ENCODE measurements around the gene NAP1L5.

NAP1L5 gene

GRCh38 chr4:88674565-88674964 is 23.1 kb downstream of the NAP1L5 start:
- Histone ChIP-seq H2AFZ (ENCODE audit: low read length) (no peak overlapping the region), H3K9me2 (replicated peaks; ENCODE audit: low read depth, low read length) (no peaks in the 10 kb centered on the region)
- TF ChIP-seq EZH2phosphoT487 (IDR thresholded peaks at IDR 0.05; ENCODE audit: borderline replicate concordance) (no peak), CTCF (conservative IDR thresholded peaks at IDR 0.05; ENCODE audit: low read length) (no peak)

GRCh38 chr4:88673886-88674285 is 23.7 kb downstream of the NAP1L5 start:
- no peak overlapping the region for H3K4me2 ChIP-seq (ENCODE audit: low read depth, low read length, poor library complexity, severe bottlenecking)
- H3K79me2 ChIP-seq (ENCODE audit: insufficient read depth, low read length): no peaks in the 10 kb centered on the region
- no peaks in the 10 kb centered on the region for H4K20me1 ChIP-seq (ENCODE audit: insufficient read depth, low read length, poor library complexity, severe bottlenecking)
- H3F3A ChIP-seq (ENCODE audit: low read depth): no peaks in the 10 kb centered on the region
- no peaks in the 10 kb centered on the region for H3K9me2 ChIP-seq (replicated peaks; ENCODE audit: low read depth, low read length)
- no peaks in the 10 kb centered on the region for H3K4me1 ChIP-seq (ENCODE audit: insufficient read depth, low read length, poor library complexity, severe bottlenecking)
- TF ChIP-seq CTCF (conservative IDR thresholded peaks at IDR 0.05; ENCODE audit: low read length): no peak
- no peak for TF ChIP-seq EZH2phosphoT487 (IDR thresholded peaks at IDR 0.05; ENCODE audit: borderline replicate concordance)
- H3K9ac ChIP-seq (ENCODE audit: low read depth, low read length, poor library complexity, severe bottlenecking): no peak overlapping the region
- no peak overlapping the region for H2AFZ ChIP-seq (ENCODE audit: low read length)
- H3K36me3 ChIP-seq (ENCODE audit: insufficient read depth, low read length): peaks cover 24% of the 10 kb centered on the region; the same call in 1 of the 2 replicates
- H3K4me3 ChIP-seq (ENCODE audit: low read length, poor library complexity, severe bottlenecking): no peak overlapping the region
- no peaks in the 10 kb centered on the region for H3K27me3 ChIP-seq (ENCODE audit: insufficient read depth, low read length, poor library complexity, severe bottlenecking)
- no peaks in the 10 kb centered on the region for H3K9me3 ChIP-seq (ENCODE audit: insufficient read depth, low read depth, low read length)

More at GRCh38 chr4:88674565-88674964, 23.1 kb downstream of the NAP1L5 start:
- Histone ChIP-seq H3K9ac (ENCODE audit: low read depth, low read length, poor library complexity, severe bottlenecking) (no peak overlapping the region), H4K20me1 (ENCODE audit: insufficient read depth, low read length, poor library complexity, severe bottlenecking) (no peaks in the 10 kb centered on the region), H3K27me3 (ENCODE audit: insufficient read depth, low read length, poor library complexity, severe bottlenecking) (no peaks in the 10 kb centered on the region), H3K36me3 (ENCODE audit: insufficient read depth, low read length) (peaks cover 27% of the 10 kb centered on the region; the same call in 1 of the 2 replicates), H3K79me2 (ENCODE audit: insufficient read depth, low read length) (no peaks in the 10 kb centered on the region), H3K4me3 (ENCODE audit: low read length, poor library complexity, severe bottlenecking) (no peak overlapping the region), H3K9me3 (ENCODE audit: insufficient read depth, low read depth, low read length) (no peaks in the 10 kb centered on the region), H3K4me2 (ENCODE audit: low read depth, low read length, poor library complexity, severe bottlenecking) (no peak overlapping the region), H3K4me1 (ENCODE audit: insufficient read depth, low read length, poor library complexity, severe bottlenecking) (no peaks in the 10 kb centered on the region), H3F3A (ENCODE audit: low read depth) (no peaks in the 10 kb centered on the region)

- no peaks in the 10 kb centered on the region for H4K20me1 ChIP-seq (ENCODE audit: insufficient read depth, low read length, poor library complexity, severe bottlenecking)
- no peaks in the 10 kb centered on the region for H3K9me2 ChIP-seq (replicated peaks; ENCODE audit: low read depth, low read length)
- H3K36me3 ChIP-seq (ENCODE audit: insufficient read depth, low read length): peaks cover 15% of the 10 kb centered on the region; the same call in 1 of the 2 replicates
- no peak overlapping the region for H3K9ac ChIP-seq (ENCODE audit: low read depth, low read length, poor library complexity, severe bottlenecking)
- TF ChIP-seq CTCF (conservative IDR thresholded peaks at IDR 0.05; ENCODE audit: low read length) (peak; percentile 86), EZH2phosphoT487 (IDR thresholded peaks at IDR 0.05; ENCODE audit: borderline replicate concordance) (no peak)
- no peaks in the 10 kb centered on the region for H3F3A ChIP-seq (ENCODE audit: low read depth)
- no peak overlapping the region for H3K4me2 ChIP-seq (ENCODE audit: low read depth, low read length, poor library complexity, severe bottlenecking)
- no peaks in the 10 kb centered on the region for H3K9me3 ChIP-seq (ENCODE audit: insufficient read depth, low read depth, low read length)
- no peaks in the 10 kb centered on the region for H3K27me3 ChIP-seq (ENCODE audit: insufficient read depth, low read length, poor library complexity, severe bottlenecking)
- H3K4me1 ChIP-seq (ENCODE audit: insufficient read depth, low read length, poor library complexity, severe bottlenecking): no peaks in the 10 kb centered on the region
- no peak overlapping the region for H2AFZ ChIP-seq (ENCODE audit: low read length)
- no peak overlapping the region for H3K4me3 ChIP-seq (ENCODE audit: low read length, poor library complexity, severe bottlenecking)
- no peaks in the 10 kb centered on the region for H3K79me2 ChIP-seq (ENCODE audit: insufficient read depth, low read length)
Measured at GRCh38 chr4:88672987-88673386, 24.6 kb downstream of the NAP1L5 start.
